Hematopoietic multipotent progenitor cell treated with erythropoietin and hydrocortisone succinate and interleukin-3 and kit ligand, for 4 days (in vitro differentiated cells): ENCODE results near the gene DEPDC1.
"Not testable (repeated sequence)": the region's sequence is repeated elsewhere in the genome, so short reads cannot be mapped to it uniquely, and the experiment has no call there.

Source experiments
- DNase-seq: peaks from one replicate; pipeline ENCODE4 v3.0.0-alpha.2; 2015

Gene DEPDC1, protein sequence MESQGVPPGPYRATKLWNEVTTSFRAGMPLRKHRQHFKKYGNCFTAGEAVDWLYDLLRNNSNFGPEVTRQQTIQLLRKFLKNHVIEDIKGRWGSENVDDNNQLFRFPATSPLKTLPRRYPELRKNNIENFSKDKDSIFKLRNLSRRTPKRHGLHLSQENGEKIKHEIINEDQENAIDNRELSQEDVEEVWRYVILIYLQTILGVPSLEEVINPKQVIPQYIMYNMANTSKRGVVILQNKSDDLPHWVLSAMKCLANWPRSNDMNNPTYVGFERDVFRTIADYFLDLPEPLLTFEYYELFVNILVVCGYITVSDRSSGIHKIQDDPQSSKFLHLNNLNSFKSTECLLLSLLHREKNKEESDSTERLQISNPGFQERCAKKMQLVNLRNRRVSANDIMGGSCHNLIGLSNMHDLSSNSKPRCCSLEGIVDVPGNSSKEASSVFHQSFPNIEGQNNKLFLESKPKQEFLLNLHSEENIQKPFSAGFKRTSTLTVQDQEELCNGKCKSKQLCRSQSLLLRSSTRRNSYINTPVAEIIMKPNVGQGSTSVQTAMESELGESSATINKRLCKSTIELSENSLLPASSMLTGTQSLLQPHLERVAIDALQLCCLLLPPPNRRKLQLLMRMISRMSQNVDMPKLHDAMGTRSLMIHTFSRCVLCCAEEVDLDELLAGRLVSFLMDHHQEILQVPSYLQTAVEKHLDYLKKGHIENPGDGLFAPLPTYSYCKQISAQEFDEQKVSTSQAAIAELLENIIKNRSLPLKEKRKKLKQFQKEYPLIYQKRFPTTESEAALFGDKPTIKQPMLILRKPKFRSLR

DNA sequence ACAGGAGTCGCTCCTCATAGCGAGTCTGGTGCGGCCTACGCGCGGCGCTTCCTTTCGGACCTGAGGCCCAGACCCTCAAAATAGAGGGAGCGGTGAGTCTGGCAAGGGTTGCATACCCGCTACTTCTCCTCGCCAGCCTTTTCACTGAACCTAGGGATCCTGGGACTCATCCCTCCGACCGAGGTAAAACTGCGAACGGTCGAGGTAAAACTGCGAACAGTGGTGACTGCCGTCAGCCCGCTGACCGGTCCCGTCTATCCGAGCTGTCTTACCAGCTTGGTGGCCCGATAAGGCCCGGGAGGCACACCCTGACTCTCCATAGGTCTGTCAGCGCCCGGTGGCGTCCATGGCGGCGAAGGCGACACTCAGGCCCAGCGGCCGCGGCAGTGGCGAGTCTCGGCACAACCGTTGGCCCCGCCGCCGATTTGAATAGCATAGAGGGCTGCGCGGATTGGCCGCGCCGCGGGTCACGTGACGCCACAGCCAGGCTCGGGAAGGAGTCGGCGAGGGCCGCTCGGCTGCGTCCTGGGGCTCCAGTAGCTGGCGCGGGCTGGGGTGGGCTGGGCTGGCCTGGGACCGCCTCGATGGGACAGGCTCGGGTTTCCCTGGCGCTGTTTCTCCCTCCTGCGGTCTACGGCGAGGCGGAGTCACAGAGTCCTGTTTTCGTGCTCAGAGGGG is at the start of gene DEPDC1:
Gene DEPDC1, minus strand, starts transcription at position 403 of the 678 bp plus-strand sequence. Its CDS starts 83 bp downstream, at position 320.
- DNase-seq, result peak; percentile 97

DNA sequence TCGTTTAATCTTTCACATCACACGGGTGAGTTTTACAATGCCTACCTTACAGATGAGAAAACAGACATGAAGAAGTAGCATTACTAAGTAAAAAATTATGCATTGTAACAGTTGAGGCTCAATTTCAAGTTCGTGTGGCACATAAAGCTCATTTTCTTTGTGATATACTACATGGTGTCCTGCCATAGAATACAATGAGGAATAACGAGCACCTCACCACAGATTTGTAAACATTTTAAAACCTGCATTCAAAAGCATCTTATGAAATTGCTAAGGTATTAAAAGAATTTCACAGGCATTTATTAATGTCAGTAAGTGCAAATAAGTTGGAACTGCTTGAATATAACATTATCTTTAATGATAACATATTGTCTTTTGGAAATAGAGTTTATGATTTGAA is 47.8 kb upstream of the DEPDC1 start:
- DNase-seq, result no peak

DNA sequence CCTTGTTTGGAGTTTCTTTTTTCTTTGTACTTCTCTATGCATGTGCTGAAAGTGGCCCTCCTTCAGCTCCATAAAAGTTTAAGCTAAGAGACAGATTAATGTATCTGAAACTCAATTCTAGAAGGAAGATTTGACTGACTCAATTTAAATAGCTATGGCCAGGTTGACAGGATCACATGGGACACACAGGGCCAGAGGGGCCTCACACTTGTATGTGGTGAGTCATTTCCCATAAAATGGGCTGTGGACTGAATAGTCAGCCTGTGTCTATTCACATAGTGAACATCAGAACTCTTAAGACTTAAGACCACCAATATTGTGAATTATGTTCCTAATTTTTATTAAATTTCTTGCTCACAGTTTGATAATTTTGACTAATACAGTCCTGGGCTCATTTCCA is 45.7 kb upstream of the DEPDC1 start:
- no peak for DNase-seq

DNA sequence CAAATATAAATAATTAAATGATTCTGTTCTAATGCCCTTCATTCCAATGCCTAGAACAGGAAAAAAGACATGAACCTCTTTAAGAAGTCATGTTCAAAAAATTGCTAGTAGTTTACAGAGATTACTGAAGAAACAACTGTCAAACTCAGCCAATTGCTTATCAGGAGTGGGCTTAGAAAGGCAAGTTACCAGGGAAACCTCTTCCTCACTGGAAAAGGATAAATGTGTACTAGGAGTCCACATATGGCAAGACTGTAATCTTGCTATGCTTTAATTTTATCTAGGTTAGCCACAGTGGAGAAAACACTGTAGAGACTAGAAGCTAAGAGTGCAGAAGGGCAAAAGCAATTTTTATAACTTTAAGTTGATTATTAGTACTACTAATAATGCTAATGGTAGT is 42.1 kb upstream of the DEPDC1 start:
- no peak for DNase-seq

DNA sequence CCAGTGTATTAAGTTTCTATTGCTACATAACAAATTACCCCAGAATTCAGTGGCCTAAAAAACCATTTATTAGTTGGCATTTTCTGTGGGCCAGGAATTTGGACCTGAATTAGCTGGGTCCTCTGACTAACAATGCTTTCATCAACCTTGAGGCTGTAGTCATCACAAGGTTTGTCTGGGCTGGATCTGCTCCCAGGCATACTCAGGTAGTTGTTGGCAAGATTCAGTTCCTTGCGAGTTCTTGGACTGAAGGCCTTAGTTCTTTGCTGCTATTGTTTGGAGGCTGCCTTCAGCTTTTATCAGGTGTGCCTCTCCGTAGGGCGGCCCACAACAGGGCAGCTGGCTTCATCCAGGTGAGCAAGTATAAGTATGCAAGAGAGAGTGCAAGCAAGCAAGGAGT is 31.4 kb upstream of the DEPDC1 start:
- DNase-seq, result no peak

DNA sequence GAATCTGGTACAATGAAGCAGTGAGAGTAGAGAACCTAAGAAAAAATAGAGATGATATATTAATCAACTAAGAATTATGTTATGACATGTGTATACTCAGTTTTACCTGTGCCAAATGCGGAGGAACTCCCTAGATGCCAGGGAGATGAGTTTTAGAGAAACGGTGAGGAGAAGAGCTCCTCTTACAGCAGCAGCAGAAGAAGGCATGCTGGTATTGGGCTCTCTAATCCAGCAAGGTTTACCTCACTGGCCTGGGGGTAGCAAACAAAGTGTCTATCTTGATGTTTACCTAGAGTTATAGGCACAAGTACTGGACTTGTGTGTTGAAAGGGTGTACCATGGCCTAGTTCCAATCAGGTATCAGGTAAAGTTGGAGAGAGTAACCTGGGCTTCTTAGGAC is 28.9 kb upstream of the DEPDC1 start:
- DNase-seq, result no peak

DNA sequence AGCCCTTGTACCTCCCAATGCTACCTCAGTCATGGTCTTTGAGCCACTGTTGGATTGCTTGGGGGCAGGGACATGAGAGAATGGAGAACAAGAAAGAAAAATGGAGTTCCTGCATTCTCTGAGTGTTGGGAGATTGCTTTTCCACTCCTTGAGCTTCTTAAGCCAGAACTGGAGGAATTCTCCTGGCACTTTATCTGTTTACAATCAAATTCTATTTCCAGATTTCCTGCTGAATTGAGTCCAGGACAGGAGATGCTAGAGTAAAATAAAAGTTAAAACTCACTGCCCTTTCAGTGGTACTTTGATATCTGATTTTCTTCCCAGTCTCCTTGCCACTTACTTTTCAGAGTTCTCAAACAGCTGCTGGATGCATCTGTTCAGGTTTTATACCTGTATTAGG is 24.4 kb upstream of the DEPDC1 start:
- no peak for DNase-seq

DNA sequence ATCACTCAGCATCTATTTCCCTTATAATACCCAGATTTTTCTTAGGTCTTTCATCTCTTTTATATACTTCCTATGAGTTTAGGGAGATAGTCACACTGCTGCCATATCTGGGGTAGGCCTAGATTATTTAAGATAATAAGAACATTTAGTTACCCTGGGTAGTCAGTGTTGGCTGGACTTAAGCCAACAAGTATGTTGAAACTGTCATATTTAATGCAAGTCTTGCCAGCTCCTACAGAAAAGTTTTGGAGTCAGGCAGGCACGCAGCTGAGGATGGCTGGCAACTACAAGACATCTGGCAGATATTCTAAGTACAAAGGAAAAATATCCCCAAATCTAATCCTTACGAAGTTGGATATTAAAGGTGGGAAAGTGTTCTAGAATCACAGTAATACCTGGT is 19.2 kb upstream of the DEPDC1 start:
- DNase-seq, result peak; percentile 11

DNA sequence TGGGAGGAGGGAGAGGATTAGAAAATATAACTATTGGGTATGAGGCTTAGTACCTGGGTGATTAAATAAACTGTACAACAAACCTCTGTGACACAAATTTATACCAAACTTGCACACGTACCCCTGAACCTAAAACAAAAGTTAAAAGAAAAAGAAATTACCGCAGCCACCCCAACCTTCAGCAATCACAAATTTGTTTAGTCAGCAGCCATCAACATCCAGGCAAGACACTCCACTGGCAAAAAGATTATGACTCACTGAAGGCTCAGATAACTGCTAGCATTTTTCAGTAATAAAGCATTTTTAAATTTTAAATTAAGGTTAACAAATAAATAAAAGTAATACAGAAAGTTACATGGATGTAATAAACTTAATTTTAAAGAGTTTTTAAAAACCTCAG is 14.4 kb upstream of the DEPDC1 start:
- DNase-seq, result no peak

DNA sequence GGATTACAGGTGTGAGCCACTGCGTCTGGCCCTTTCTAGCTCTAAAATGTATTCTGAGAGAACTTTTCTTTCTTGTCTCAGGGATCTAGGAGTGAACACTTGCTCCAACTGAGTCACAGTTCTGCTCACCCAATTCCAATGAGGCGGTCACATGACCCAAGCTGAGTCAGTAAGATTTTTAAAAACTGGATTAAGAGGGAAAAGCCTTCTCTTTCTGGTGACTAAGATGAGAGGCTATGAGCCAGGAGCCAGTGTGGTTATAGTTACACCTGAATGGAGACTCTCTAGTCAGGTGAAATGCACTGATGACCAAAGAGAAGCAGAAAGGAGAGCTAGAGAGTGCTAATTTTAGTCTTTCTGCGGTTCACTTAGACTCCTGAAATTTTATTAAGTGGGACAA is 9.5 kb upstream of the DEPDC1 start:
- no peak for DNase-seq

DNA sequence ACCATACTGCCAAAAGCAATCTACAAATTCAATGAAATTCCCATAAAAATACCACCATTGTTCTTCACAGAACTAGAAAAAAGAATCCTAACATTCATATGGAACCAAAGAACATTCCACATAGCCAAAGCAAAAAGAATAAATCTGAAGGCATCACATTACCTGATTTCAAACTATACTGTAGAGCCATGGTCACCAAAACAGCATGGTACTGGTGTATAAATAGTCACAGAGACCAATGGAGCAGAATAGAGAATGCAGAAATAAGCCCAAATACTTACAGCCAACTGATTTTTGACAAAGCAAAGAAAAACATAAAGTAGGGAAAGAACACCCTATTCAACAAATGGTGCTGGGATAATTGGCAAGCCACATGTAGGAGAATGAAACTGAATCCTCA is 6.2 kb upstream of the DEPDC1 start:
- no peak for DNase-seq

DNA sequence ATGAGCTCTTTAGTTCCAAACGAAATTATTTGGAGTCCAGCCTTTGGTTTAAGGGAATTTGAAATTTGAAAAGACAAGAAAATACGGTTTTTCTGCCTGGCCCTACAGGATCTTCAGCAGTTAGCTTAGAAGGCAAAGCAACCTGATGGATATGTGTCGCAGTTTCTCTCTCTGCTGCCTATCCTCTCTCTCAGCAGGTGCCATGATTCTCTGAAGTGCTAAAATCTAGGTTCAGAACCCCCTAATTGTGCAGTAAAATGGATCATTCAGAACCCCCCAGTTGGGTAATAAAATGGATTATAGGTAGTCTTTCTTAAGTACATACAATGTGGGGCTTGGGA is 446 bp upstream of the DEPDC1 start:
- no peak for DNase-seq

DNA sequence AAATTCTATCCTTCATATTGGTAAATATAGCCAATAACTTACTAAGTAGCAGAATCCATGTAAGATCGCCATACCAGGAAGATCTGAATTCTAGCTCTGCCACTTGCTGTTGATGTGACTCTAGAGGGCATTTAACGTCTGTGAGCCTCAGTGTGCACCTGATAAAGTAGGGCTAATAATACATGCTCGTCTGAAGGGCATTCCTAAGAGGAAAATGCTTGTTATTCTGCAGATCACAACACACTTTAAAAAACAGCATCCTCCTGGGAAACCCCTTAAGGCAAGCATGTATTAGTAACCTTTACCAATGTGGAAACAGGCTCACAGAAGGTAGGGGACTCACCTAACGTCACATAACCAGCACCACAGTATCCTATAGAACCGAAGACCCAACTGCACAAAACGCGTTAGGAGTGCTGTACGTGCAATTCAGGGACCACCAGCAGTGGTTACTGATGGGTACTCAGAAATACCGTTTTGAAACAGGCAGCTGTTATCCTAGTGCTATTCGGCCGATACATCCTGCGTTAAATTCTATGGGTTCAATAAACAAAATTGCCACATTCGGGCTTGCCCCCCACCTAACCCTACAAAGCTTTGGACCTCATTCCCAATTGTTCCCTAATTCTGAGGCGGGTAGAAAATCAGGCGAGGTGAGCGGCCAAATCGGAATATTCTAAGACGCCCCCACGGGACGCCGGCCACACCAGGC is 758 bp downstream of the DEPDC1 start:
- peak; percentile 49 for DNase-seq

DNA sequence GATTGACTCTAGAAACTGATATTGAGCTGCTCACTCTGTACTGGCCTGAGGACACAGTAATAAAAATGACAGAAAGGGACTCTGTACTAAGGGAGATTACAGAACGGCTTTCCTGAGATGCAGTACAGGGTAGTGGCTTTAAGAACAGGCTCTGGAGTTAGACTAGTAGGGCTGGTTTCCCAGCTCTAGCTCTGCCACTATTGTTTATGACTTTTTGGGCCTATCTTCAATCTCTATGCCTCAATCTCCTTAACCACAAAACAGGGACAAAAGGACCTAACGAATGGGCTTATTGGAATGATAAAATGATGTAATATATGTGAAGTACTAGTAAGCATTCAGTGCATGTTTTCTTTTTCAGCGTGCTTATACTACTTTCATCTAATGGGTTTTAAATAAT is 1.4 kb downstream of the DEPDC1 start:
- DNase-seq, result peak; percentile 18

DNA sequence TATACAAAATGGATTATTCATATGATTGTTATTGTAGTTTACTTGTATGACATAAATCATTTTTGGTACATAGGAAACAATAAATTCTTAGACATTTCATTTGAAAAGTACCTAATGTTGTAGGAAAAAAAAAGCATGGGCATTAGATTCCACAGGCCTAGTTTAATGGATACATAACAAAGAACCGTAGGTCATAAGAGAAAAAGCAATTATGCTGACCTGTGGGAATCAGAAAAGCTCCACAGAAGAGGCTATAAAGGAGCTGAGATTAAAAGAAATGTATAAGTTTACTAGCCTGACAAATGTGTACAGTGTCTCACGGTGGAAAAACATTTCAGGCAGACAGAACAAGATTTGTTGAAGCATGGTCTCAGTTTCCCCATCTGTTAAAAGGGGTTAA is 3.7 kb downstream of the DEPDC1 start:
- DNase-seq, result no peak

DNA sequence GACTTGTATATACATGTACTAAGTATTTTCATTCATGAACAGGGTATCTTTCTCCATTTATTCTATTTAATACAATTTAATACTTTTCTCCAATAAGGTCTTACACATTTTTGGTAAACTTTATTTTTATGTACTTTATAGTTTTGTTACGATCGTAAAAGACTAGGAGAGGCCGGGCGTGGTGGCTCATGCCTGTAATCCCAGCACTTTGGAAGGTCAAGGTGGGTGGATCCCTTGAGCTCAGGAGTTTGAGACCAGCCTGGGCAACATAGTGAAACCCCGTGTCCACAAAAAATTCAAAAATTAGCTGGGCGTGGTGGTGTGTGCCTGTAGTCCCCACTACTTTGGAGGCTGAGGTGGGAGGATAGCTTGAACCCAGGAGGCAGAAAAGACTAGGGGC is 4.6 kb downstream of the DEPDC1 start:
- DNase-seq, result not testable (repeated sequence)

DNA sequence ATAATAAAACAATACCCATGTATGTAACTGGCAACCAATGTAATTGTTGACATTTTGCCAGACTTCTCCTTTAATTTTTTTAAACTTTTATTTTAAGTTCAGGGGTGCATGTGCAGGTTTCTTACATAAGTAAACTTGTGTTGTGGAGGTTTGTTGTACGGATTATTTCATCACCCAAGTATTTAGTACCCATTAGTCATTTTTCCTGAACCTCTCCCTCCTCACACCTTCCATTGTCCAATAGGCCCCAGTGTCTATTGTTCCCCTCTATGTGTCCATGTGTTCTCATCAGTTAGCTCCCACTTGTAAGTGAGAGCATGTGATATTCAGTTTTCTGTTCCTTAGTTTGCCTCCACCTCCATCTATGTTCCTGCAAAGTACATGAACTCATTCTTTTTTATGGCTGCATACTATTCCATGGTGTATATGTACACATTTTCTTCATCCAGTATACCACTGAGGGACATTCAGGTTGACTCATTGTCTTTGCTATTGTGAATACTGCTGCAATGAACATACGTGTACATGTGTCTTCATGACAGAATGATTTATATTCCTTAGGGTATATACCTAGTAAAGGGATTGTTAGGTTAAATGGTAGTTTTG is 6.7 kb downstream of the DEPDC1 start:
- no peak for DNase-seq

DNA sequence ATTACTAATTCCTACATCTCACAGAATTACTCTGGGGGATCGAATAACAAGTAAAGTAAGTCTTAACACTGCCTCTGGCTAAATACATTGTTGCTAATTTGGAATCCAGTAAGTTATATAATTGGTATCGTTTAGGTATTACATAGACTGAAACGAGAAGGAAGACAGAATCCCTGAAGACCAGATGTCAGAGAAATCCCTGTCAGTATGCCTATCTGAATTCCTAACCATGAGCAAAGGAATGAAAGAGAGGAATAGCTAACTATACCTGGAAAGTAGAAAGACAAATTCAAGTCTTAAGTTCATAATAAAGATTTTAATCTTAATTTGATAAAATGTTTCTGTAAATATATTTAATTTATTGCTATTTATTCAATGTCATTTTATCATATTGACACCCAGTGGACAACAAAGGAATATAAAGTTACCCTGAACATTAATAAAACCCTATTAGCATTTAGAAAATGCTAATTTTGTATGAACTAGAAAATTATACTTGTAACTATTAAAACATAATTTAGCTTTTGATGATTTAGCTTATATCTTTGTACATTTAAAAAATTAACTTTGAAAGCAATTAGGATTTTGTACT is 11.4 kb downstream of the DEPDC1 start:
- no peak for DNase-seq

DNA sequence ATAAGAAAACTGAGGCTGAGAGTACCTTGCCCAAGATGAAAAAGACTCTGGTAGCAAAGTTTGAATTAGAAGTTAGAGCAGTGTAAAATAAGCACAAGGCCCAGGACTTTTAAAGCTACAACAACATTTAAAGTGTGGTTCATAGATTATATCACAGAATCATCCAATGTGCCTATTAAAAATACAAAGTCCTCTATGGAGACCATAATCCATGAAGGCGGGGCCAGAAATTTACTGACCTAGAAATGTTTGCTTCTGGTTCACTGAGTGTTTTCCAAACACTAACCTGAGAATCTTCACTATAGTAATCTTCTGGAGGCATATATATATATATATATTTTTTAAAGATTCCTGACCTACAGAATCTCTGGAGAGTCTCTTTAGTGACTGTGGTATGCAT is 12.3 kb downstream of the DEPDC1 start:
- DNase-seq, result no peak

DNA sequence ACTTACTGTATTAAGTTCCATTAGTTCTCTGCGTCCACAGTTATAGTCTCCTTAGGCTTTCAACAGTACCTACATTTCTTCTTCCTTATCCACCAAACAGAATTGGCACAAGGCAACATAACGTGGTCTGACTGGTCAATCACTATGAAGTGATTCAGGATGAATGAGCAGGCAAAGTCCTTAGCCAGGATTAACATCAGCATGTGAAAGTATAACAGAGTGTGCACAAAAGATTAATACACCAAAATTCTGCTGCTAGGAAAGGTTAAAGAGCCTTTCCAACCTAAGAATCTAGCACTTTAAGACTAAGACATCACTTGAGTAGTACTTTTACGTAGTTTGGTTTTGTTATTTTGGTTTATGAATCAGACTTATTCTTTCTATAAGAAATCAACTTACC is 15.8 kb downstream of the DEPDC1 start:
- peak; percentile 18 for DNase-seq

DNA sequence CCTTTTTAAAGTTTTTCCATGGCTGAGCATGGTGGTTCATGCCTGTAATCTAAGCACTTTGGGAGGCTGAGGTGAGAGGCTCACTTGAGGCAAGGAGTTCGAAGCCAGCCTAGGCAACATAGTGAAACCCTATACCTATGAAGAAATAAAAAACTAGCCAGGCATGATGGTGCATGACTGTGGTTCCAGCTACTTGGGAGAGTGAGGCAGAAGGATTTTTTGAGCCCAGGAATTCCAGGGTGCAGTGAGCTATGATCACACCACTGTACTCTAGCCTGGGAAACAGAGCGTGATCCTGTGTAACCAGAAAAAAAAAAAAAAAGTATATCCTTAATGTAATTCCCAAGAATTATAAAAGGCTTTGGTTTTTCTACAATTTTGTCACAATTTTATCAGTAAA is 17.4 kb downstream of the DEPDC1 start:
- no peak for DNase-seq

DNA sequence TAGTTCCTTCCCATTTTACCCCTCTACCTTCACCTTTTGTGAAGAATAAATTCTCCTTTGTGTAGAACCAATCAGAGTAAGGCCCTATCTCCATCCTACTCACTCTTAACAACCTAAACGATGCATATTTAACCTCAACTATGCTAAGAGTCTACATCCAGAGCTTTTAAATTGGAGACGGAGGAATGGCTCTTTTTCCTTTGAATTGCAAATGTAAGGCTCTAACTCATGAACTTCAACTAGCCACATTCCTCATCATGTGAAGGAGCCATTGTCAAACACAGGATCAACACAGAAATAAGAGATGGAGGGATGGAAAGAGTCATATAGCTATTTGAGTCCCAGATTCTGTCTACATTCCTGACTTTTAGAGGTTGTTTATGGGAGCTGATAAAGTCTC is 18.2 kb downstream of the DEPDC1 start:
- DNase-seq, result no peak
